ENCODE measurements around the gene ACSL3.
"Not testable (repeated sequence)": the region's sequence is repeated elsewhere in the genome, so short reads cannot be mapped to it uniquely, and the experiment has no call there.

The ACSL3 gene

DNA sequence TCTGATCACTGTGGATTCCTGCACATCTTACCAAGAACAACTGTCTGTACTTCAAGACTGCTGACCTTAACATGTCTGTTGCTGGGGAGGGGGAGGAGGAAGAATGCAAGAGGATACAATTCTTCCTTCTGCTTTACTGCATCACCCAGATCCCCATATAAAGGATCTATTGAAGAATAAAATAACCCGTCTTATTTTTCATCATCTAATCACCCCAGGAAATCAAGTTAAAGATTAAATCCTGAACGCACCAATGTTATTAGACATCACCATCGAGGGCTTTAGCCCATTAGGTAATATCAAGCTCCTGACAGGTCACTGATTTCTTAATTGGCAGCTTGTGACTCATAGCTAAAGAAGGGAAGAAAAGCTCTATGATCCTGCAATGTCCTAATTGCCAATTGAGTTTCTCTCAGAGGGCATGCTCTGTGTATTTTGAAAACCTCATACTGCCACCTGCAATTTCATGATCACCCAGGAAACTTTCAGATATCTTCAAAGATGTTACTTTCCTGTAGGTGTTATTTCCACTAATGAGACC lies 115.8 kb downstream of the ACSL3 start:
- peak; percentile 37 for DNase-seq (ENCODE audit: low read depth, low spot score)

DNA sequence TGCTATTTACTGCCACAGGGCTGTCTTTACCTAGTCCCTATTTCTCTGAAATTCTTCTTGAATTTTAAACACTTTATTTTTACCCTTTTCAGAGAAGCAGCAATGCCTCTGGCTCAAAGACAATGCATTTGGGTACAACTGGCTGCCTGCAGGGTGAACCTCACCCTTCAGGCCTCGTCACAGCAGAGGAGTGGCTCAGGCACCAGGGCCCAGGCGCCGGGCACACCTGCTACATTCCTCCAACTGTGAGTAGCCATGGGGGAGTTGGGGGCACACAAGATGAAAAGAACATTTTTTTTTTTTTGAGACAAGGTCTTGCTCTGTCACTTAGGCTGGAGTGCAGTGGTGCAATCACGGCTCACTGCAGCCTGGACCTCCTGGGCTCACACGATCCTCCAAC lies 116.3 kb downstream of the ACSL3 start:
- DNase-seq (ENCODE audit: low read depth, low spot score): no peak

DNA sequence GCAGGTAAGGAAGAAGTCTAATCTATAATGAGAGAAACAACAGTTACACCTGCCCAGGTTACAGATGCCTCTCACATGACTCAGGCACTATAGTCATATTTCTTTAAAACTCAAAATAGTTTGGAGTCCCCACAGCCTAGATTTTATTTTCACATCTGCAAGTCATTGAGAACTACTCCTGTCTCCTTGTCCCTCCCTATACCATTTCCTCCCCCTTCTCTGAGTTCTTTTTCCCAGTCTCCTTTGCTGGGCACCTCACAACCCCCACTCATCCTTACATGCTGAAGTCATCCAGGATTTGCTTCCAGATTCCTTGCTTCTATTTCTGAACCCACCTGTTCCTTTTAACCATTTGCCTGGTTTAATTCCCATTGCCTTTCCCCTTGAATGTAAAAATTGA lies 118.0 kb downstream of the ACSL3 start:
- no peak for DNase-seq (ENCODE audit: low read depth, low spot score)

DNA sequence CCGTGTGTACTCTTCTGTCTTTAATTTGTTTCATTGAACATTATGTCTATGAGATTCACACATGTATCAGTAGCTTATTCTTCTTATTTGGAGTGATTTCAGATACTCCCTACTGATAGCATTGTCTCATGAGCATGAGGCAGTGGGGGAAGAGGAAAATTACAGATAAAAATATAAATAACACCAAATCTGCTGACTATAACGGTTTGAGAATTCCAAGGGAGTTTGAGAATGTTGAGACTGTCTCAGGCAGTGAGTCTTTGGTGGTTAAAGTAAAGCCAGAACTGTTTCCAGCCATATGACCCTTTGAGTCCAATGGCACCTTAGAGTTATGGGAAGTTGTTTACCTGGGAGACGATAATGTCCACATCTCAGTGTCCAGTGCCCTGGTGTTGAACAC lies 118.6 kb downstream of the ACSL3 start:
- DNase-seq (ENCODE audit: low read depth, low spot score): no peak

DNA sequence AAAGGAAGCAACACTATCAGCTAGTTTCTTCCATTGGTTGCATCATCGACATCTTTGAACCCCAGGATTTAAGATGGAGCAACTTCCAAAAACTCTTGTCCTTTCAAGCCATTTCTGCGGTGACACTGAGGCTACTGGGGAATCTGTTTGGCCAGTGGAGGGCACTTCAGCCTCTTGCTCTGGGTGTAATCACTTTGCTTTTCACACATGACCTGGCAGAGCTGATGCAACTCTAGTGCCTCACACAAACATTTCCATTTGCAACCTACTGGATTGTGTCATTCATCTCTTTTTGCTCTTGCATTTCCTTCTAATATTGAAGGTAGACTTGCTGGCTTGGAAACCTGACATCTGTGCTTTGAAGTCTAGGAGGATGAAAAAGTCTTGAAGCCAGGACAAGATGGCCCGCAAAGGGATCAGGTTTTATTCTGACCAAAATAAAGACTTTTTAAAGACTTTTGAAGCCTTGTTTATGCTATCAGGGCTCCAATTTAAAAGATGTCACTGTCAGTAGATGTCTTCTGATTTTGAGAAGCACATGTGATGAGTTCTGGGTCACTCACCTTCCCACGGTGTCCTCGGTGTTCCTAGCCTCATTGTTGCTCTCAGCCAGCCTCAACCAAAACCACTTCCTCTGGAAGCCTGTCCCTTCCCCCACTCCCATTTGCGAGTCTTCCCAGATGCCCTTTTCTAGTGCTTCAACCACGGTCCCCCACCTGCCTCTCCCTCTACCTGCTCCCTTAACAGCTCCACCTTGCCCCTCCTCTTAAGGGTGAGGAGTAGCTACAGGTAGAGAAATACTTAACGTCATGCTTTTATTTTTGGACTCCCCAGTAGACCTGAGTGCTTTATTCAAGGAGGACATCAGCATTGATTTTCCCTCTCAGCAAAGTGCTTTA lies 121.4 kb downstream of the ACSL3 start:
- DNase-seq (ENCODE audit: low read depth, low spot score): peak; percentile 83

DNA sequence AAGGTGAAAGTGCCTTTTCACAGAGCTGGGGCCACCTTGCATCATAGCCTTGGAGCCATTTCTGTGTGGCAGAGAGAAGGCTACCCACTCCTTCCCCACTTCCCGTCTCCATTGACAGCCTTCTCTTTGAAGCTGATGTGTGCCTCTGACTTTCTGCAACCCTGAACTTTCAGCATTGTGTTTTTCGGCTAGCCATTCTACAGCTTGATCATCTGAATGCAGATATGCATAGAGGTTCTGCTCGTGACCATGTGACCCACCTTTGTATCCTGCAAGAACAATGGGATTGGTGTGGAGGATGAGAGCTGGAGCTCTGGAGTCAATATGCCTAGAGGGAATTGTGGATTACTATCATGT lies 122.1 kb downstream of the ACSL3 start:
- no peak for DNase-seq (ENCODE audit: low read depth, low spot score)

GRCh38 chr2:222984908-222985307 lies 124.1 kb downstream of the ACSL3 start:
- no peak for DNase-seq (ENCODE audit: low read depth, low spot score)

- no peak for DNase-seq (ENCODE audit: low read depth, low spot score)
Observed at GRCh38 chr2:222989431-222989830, 128.6 kb downstream of the ACSL3 start.

DNA sequence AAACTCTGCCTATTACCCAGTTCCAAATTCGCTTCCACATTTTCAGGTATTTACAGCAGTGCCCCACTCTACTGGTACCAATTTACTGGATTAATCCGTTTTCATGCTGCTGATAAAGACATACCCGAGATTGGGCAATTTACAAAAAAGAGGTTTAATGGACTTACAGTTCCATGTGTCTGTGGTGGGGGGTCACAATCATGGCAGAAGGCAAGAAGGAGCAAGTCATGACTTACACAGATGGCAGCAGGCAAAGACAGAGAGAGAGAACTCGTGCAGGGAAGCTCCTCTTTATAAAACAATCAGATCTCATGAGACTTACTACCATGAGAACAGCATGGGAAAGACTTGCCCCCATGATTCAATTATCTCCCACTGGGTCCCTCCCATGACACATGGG lies 129.4 kb downstream of the ACSL3 start:
- not testable (repeated sequence) for DNase-seq (ENCODE audit: low read depth, low spot score)

GRCh38 chr2:222992137-222992536 lies 131.3 kb downstream of the ACSL3 start:
- no peak for DNase-seq (ENCODE audit: low read depth, low spot score)

All from astrocyte of the hippocampus (primary cell).